ENCODE results near the gene EEF1A1. TPM values are rescaled to one million over a fixed set of nuclear protein-coding genes. Genes with fewer than 3 reads are reported as not detected.
A peak's percentile ranks its signal among the peaks of the same experiment; 100 is the strongest.

EEF1A1 gene
- total and polyA plus RNA-seq, 2 of the 8 experiments (the other 6 are each of a cell fraction or from before 2014, with no cell fraction given): 13,823 to 13,927 TPM

- H3K56ac ChIP-seq (replicated peaks; ENCODE audit: insufficient read length, low read depth, low read length): no peak overlapping the region
- no peak overlapping the region for H2BK12ac ChIP-seq (ENCODE audit: low read depth, low read length)
- no peak overlapping the region for H3K4ac ChIP-seq (replicated peaks; ENCODE audit: insufficient read length, low read depth, low read length)
- peak in 1 of 2 experiments; percentile 57 for DNase-seq (ENCODE audit: low read depth in 1 of 2, low spot score in 2 of 2)
- POLR2A ChIA-PET (ENCODE audit: partially characterized antibody): interaction anchor here (0.6 to 27.5 kb wide), 11 partner anchors 12 to 142 kb away, joined by 3 to 1482 read pairs (median 179); partner anchors contain the start of genes EEF1A1, MTO1 and SLC17A5
- H3K4me3 ChIP-seq (ENCODE audit: extremely low read depth in 1 of 4, insufficient read depth in 2 of 4, low read depth in 3 of 4, low read length in 4 of 4): no peak overlapping the region
- no peak overlapping the region for H3K18ac ChIP-seq (ENCODE audit: extremely low read depth, low read length)
- FAIRE-seq: no peak
- no peak overlapping the region for H3K4me2 ChIP-seq (ENCODE audit: insufficient read depth in 1 of 2, low read depth in 2 of 2, low read length in 2 of 2)
- no peaks in the 10 kb centered on the region for H3K27me3 ChIP-seq (replicated peaks in 1 of 4; ENCODE audit: control insufficient read depth in 3 of 4, extremely low read depth in 1 of 4, insufficient read depth in 3 of 4, low read length in 3 of 4)
- H3K9ac ChIP-seq (replicated peaks in 1 of 4; ENCODE audit: extremely low read depth in 1 of 4, low read depth in 3 of 4, low read length in 3 of 4): no peak overlapping the region
- CTCF ChIA-PET (ENCODE audit: partially characterized antibody): no interaction called here
- H3K9me3 ChIP-seq (ENCODE audit: insufficient read depth in 2 of 2, low read depth in 1 of 2, low read length in 1 of 2): no peaks in the 10 kb centered on the region
- no peak overlapping the region for H2BK5ac ChIP-seq (ENCODE audit: low read depth, low read length)
- H2AFZ ChIP-seq (ENCODE audit: low read length): no peak overlapping the region
- TF ChIP-seq POLR2A (IDR thresholded peaks at IDR 0.05; ENCODE audit: control extremely low read depth in 1 of 2, low read depth in 2 of 2, low read length in 2 of 2) (peak; percentile 47 to 74; a peak in 2 of 3 replicates), POLR2AphosphoS5 (IDR thresholded peaks at IDR 0.05; ENCODE audit: low read depth, low read length) (peak; percentile 96), TAF1 (IDR thresholded peaks at IDR 0.05; ENCODE audit: low read depth, low read length) (no peak), E2F6 (IDR thresholded peaks at IDR 0.05) (no peak), RFX5 (IDR thresholded peaks at IDR 0.05; ENCODE audit: borderline replicate concordance, low read depth, low read length) (no peak), TCF12 (IDR thresholded peaks at IDR 0.05; ENCODE audit: low read depth, low read length) (no peak), CBX5 (IDR thresholded peaks at IDR 0.05; ENCODE audit: low read depth, low read length) (no peak)
- no peak overlapping the region for H2BK15ac ChIP-seq (ENCODE audit: low read length)
- no peaks in the 10 kb centered on the region for H3K23me2 ChIP-seq (ENCODE audit: low read depth, low read length)
- no peak overlapping the region for H3K27ac ChIP-seq (ENCODE audit: low read depth, low read length)
- no peak overlapping the region for H4K8ac ChIP-seq (ENCODE audit: extremely low read depth, insufficient read depth, low read length)
- no peak overlapping the region for H3K14ac ChIP-seq (ENCODE audit: insufficient read length)
- no peak overlapping the region for H2BK120ac ChIP-seq (replicated peaks; ENCODE audit: low read depth, low read length)
- no peak overlapping the region for H2AK5ac ChIP-seq (ENCODE audit: low read depth, low read length)
- peaks cover 0 to 2% of the 10 kb centered on the region in 2 experiments; a peak in 1 of 4 replicates for H3K79me2 ChIP-seq (ENCODE audit: control insufficient read depth in 1 of 2, insufficient read depth in 2 of 2, low read length in 2 of 2)
- H4K91ac ChIP-seq (replicated peaks; ENCODE audit: insufficient read length, low read length): no peak overlapping the region
- H4K5ac ChIP-seq (ENCODE audit: insufficient read length, low read depth, low read length): no peak overlapping the region
- 91% methylated on average over 7 of the region's 7 CpGs; no CpG with 5 or more reads in 1 of the 2 experiments for WGBS, 2 experiments (ENCODE audit: extremely low coverage in 1 of 2, insufficient coverage in 1 of 2, insufficient read length in 1 of 2, insufficient replicate concordance in 2 of 2, low coverage in 1 of 2, low lambda C conversion rate in 2 of 2, missing lambda C conversion rate in 1 of 2)
- no peaks in the 10 kb centered on the region for H4K20me1 ChIP-seq (replicated peaks in 1 of 2; ENCODE audit: control insufficient read depth in 1 of 2, insufficient read depth in 2 of 2, low read length in 2 of 2)
- no peak overlapping the region for H3K23ac ChIP-seq (ENCODE audit: insufficient read length)
- H3K79me1 ChIP-seq (ENCODE audit: low read depth, low read length): no peaks in the 10 kb centered on the region
- H2BK20ac ChIP-seq (ENCODE audit: low read length): no peak overlapping the region
- peaks cover 12 to 18% (median 16%) of the 10 kb centered on the region in 4 experiments for H3K36me3 ChIP-seq (ENCODE audit: control insufficient read depth in 2 of 4, insufficient read depth in 4 of 4, low read length in 3 of 4)
- peaks cover 0 to 3% (median under 1%) of the 10 kb centered on the region in 4 experiments; a peak in 2 of 7 replicates for H3K4me1 ChIP-seq (replicated peaks in 1 of 4; ENCODE audit: control insufficient read depth in 3 of 4, insufficient read depth in 4 of 4, low read length in 3 of 4)
These were observed 9.0 kb downstream of the EEF1A1 start for GRCh38 chr6:73511796-73512195.
